ENCODE results near the gene DCUN1D1.

The DCUN1D1 gene

DNA sequence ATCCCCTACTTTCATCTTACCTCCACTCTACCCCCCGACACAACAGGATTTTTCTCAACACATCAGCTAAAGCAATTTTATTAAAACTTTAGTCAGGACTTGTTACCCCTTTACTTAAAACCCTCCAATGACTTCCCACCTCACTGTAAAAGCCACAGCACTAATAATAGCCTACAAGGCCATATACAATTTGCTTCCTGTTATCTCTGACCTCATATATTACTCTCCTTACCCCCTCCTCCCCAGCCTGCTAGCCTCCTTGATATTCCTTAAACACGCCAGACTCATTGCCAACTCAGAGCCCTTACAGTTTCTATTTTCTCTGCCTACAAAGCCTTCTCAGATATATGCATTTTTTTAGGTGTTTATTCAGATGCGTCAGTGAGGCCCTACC is 54.4 kb downstream of the DCUN1D1 start:
- DNase-seq = no peak

DNA sequence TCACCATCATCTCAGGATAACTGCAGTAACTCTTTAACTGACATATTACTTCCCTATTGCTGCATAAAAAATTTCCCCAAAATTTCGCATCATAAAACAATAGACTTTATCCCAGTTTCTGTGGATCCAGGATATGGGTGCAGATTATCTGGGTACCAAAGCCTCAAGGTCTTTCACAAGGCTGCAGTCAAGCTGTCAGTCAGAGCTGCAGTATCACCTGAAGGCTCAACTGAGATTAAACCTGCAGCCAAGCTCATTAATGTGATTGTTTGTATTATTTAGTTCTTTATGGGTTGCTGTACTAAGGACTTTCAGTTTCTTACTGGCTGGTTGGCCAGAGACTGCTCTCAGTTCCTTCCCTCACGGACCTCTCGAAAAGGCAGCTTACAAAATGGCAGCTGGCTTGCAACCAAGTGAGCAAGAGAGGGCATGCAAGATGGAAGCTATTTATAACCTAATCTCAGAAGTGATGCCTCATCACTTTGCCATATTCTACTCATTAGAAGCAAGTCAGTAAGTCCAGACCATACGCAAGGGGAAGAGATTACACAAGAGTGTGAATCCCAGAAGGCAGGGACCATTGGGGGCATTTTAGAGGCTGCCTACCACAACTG is 54.9 kb downstream of the DCUN1D1 start:
- no peak for DNase-seq

GRCh38 chr3:182921665-182922355 is 58.5 kb downstream of the DCUN1D1 start:
- DNase-seq = no peak

DNA sequence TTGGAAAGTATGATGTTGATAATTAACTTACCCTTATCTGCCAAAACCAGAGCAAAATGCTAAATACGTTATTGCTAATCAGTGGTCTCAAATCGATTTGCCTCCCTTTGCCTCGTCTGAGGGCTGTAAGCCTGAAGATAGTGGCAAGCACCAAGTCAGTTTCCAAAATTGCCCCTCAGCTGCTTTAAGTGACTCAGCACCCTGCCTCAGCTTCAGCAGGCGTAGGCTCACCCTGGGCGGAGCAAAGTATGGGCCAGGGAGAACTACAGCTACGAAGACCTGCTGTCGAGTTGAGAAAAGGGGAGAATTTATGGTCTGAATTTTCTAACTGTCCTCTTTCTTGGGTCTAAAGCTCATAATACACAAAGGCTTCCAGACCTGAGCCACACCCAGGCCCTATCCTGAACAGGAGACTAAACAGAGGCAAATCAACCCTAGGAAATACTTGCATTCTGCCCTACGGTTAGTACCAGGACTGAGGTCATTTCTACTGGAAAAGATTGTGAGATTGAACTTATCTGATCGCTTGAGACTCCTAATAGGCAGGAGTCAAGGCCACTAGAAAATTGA is 59.7 kb downstream of the DCUN1D1 start:
- DNase-seq = no peak

GRCh38 chr3:182919866-182920357 is 60.4 kb downstream of the DCUN1D1 start:
- DNase-seq = no peak

GRCh38 chr3:182917134-182917533 is 63.2 kb downstream of the DCUN1D1 start:
- no peak for DNase-seq

- no peak for DNase-seq
Measured at GRCh38 chr3:182914341-182914740, 66.0 kb downstream of the DCUN1D1 start.

DNA sequence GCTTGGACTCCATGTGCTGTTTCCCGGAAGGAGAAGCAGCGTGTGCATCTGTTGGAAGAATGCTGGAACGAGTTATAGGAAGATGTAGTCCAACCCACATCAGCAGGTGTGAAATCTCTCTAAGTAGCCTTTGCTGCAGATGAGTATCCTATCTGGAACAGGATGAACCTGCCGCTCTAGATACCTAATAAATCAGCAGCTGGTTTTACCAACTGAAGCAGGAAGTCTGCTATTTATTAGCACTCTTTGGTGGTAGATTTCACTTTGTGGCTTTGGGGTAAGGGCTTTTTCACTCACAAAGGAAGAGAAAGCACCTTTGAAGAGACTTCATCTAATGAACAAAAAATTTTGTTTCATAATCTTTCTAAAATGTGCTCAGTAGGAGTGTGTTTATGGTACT is 66.4 kb downstream of the DCUN1D1 start:
- DNase-seq = no peak

- DNase-seq = no peak
Measured at GRCh38 chr3:182912474-182912873, 67.9 kb downstream of the DCUN1D1 start.

DNA sequence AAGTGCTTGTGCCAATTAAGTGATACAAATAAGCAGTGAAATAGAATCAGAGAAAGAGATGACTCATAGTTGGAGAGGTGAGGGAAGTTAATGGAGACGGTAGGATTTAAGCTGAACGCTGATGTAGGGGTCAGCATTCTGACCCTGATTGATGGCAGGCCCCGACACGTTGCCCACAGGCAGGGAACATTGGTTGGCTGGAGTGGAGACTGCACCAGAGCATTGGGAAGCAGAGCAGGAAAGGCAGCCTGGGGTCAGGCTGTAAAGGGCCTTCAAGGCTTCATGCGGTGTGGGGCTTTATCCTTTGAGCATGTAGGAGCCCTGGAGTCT is 68.6 kb downstream of the DCUN1D1 start:
- DNase-seq = no peak

- DNase-seq = no peak
Measured at GRCh38 chr3:182910936-182911781, 69.2 kb downstream of the DCUN1D1 start.

DNA sequence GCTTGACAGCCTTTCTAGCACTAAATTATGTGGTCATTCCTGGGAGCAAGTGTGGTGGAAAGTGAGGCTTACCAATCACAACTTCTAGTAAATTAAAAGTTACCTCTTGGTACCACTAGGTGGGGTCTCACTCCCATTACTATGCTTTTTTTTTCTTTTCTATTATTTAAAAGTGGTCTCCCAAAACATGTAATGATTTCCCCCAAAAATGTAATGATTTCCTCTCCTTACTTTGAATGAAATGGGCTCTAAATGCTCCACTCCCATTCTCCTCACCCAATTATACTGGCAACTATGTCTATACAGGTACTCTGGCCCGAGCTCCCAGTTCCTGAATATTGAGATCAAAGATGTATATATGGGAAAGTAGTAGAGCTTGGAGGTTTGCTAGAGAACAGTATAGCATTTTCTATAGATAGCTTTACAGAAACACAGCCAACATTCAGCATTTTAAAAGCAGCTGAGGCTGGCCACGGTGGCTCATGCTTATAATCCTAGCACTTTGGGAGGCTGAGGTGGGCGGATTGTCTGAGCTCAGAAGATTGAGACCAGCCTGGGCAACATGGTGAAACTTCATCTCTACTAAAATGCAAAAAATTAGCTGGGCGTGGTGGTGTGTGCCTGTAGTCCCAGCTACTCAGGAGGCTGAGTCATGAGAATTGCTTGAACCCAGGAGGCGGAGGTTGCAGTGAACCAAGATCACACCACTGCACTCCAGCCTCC is 70.9 kb downstream of the DCUN1D1 start:
- no peak for DNase-seq

DNA sequence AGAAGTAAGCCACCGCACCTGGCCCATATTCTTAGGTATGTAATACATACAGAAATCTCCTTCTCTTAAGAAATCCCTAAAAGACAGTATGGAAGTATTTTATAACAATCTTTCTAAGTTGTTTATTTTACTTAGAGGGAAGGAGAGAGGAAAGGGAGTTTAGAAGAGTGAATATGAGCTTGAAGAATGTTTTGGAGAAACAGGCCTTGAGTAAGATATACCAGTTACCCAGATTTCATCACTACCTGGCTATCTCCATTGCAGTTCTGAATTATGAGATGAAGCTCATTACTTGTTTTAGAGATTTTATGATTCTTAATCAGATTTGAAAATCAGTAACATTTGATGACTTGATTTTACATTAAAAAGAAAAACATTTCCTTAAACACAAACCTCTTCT is 71.9 kb downstream of the DCUN1D1 start:
- no peak for DNase-seq

- no peak for DNase-seq
Measured at GRCh38 chr3:182906036-182906435, 74.3 kb downstream of the DCUN1D1 start.

DNA sequence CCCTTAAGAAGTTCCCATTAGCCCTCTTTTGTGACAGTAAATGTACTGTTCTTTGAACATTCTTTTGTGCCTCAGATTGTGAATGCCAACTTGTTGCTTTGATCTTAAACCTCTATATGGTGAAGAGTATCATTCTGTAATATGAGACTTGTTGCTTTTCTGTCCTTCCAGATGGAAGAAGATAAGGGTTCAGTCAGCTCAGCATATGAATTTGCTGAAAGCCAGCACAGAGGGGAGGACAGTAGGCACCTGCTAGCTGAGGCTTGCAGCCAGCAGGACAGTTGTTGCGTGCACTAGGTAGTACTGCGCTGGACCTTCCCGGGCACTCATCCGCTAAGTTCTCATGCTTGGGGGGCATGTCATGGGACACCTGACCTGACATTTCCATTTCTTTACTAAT is 74.7 kb downstream of the DCUN1D1 start:
- DNase-seq = no peak

DNA sequence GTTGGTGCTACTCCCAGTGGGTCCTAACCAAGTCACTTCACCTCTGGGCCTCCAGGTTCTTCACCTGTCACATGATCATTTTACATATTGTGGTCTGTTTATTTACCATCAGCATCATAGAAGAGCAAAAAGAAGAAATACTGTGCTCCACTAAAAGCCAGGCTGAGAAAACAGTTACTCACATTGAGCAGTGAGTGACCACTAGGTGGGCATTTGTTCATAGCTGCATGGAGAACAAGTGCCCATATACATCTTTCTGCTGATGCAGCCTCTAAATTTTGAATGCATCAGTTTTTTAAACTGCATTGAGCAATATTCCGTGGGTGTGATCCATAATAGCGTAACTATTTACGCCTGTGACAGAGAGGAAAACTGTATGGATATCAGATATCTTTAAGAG is 76.2 kb downstream of the DCUN1D1 start:
- DNase-seq = no peak

DNA sequence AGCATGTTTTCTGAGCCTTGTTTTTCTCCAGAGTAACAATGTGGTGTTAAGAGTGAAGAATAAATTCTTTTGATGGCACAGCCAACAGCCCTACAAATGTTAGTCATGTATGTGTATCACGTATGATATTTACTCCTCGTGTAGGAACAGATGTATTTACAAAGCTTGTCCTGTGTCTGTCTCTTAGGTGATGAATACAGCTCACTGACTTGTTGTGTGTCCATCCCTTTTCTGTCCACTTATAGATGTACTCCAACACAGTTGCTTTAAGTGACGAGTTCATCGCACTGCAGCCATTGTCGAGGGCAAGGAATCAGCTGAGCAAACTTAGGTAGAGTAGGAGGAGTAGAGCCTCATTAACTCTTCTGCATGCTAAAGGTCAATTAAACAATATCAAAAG is 78.1 kb downstream of the DCUN1D1 start:
- no peak for DNase-seq

GRCh38 chr3:182896553-182896952 is 83.8 kb downstream of the DCUN1D1 start:
- no peak for DNase-seq

DNA sequence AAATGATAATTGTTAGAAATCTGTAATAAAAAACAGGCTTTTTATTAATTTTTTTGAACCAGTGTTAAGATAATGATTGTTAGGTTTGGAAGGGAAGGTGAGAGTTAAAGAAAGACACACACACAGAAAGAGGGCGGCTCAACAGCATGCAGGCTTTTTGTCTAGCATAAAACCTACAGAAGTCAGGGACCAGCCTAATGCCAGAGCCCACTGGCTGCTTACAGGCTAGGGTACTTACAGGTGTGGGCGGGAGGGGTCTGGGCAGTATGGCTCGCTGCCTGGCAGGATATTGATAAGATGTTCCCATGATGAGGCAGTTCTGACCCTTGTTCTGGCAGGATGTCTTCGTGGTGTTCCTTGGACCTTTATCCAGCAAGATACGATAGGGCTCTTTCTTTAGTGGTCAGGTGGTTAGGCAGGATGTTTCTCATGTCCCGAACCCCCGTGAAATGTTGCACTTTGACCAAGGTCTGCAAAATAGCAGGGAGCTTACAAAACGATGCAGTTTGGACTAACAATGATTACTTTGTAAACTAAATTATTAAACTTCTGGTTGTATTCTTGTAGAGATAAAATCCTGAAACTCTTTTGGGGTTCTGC is 84.7 kb downstream of the DCUN1D1 start:
- no peak for DNase-seq

DNA sequence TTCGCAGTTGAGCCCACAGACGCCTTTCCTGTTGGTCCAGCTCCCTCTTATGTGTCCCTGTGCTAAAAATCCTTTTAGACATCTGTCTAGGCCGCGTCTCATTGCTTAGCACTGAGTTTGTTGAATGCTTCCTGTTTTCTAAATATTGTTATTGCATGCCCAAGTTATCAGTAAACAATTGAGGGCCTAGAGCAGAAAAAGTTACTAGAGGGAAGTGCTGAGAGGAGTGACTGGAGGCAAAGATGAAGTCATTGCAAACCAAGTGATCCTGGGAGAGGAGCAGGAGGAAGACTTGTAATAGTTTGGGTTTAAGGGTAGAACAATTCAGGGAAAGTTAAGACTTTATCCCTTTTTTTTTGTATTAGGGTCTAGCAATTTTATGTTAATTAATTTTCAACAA is 88.1 kb downstream of the DCUN1D1 start:
- no peak for DNase-seq

DNA sequence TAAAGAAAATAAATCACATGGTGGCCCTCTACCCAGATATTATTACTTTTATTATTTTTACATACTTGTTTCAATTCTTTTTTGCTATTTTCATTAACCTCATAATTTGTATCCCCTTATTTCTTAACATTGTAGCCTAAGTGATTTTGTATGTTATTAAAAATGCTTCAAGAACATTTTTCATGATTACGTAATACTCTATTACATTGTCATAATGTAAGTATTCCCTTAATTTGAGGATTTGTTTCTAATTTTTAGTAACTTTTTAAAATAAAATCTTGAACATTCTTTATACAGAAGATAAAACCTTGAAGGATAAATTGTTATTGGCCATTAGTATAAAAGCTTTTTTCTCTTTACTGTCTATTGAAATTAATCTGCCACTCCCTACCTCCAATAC is 89.0 kb downstream of the DCUN1D1 start:
- no peak for DNase-seq

DNA sequence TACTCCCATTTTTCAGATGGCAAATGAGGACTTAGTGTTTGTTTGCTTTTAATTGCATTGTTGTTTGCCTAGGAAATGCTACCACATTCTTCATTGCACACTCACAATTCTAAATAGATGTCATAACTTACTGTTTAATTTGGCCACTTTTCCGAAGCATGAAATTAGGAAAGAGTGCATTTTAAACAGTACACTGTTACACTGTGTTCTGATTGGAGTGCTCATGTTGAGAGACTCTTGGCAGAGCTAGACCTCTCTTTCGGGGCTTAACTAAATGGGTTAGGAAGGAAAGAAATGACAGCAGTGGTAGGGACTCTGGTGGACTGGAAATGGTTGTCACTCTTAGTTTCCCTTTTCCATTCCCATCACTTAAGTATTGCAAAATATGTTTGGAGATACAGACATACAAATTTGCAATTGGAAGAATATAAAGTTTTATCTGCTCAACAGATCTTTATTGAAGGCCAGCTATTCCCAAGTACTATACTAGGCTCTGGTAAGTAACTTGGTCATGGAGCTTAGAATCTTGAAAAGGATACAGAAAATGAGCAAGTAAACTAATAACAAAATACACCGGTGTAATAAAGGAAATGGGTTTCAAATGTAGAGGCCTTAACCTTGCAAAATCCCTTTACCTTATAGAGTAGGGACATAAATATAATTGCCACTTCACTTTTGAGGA is 90.2 kb downstream of the DCUN1D1 start:
- no peak for DNase-seq

Measured in NCI-H1092 treated with DMSO at 0.1 percent for 48 hours (cell line).